Measurements from ENCODE around the gene OGT.
"Not testable (repeated sequence)": the region's sequence is repeated elsewhere in the genome, so short reads cannot be mapped to it uniquely, and the experiment has no call there.

OGT gene

DNA sequence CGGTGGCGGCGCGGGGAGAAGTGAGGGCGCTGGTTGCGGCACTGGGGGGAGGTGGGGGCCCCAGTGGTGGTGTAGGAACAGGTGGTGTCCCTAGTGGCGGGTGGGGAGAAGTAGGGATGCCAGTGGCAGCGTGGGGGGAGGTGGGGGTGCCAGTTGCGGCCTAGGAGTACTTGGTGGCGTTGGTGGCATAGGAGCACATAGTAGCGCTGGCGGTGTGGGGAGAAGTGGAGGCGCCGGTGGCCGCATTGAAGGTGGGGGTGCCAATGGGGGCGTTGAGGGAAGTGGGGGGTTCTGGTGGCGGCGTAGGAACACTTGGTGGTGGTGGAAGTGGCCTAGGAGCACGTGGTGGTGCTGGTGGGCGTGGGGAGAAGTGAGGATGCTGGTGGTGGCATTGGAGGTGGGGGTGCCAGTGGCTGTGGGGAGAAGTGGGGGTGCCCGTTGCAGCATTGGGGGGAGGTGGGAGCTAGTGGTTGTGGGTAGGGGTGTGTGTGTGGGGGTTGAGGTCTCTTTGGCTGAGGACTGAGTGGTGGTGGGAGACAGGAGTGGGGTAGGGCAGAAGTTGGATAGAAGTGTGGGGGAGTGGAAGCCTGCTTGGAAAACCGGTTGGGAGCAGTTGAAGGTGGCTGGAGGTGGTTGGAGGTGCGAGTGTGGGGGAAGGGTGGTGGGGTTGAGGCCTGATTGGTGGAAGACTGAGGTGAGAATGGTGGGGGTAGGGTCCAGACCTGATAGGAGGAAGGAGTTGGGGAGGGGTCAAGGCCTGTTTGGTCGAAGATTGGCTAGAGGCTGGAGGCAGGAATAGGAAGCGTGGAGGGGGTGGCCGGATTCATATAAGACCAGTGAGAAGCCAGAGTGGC lies 46.5 kb downstream of the OGT start:
- peak in 1 of 10 donors; percentile 39 for DNase-seq
- intact Hi-C loops (cut with DNase I) = no loop called here

DNA sequence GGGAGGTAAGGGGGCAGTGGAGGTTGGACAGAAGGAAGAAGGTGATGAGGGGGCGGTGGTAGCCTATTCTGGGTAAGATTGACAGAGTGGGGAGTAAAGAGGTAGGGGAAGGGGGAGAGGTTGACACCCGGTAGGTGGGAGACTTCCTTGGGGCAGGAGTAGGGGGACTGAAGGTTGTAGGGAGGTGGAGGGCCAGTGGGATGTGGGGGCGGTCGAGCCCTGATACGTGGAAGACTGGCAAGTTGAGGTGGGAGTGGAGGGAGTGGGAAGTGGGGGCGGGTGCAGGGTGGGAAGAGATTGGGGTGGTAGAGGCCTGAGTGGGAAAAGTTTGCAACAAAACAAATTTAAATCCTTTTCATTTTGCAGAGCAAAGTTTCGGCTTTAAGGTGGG lies 47.1 kb downstream of the OGT start:
- intact Hi-C loops (cut with DNase I) = no loop called here

DNA sequence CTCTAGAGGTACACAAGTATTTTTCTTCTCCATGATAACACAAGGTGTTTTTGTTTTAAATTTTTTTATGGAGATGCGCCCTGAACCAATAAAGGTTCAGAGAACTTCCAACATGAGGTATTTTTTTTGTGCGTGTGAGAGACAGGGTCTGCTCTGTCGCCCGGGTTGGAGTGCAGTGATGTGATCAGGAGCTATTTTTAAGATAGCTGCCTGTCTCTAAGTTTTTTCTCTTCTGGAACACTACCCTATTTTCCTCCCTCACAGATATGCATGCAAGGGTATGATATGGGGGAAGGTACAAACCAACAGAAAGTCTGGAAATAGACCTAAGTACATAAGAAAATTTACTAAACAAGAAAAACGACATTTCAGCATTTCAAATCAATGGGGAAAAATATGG lies 48.3 kb downstream of the OGT start:
- no peak for DNase-seq
- intact Hi-C loops (cut with DNase I) = no loop called here

More for the DNA sequence above, 47.1 kb downstream of the OGT start:
- DNase-seq = no peak

- intact Hi-C loops (cut with DNase I) = no loop called here
- DNase-seq = no peak
These were observed 54.0 kb downstream of the OGT start for GRCh38 chrX:71586929-71587328.

GRCh38 chrX:71593210-71593609 lies 60.3 kb downstream of the OGT start:
- DNase-seq; intact Hi-C loops (cut with DNase I): not testable (repeated sequence)

- intact Hi-C loops (cut with DNase I) = no loop called here
- no peak for DNase-seq
These were observed 67.1 kb downstream of the OGT start for GRCh38 chrX:71599965-71600364.

DNA sequence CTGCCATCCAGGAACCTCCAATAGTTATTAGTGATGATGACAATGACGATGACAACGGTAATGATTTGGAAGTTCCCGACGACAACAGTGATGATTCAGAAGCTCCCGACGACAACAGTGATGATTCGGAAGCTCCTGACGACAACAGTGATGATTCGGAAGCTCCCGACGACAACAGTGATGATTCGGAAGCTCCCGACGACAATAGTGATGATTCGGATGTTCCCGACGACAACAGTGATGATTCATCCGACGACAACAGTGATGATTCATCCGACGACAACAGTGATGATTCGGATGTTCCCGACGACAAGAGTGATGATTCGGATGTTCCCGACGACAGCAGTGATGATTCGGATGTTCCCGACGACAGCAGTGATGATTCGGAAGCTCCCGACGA lies 70.7 kb downstream of the OGT start:
- DNase-seq = no peak
- intact Hi-C loops (cut with DNase I) = no loop called here

- DNase-seq = no peak
- intact Hi-C loops (cut with DNase I) = no loop called here
These were observed 71.2 kb downstream of the OGT start for GRCh38 chrX:71604141-71604540.

DNA sequence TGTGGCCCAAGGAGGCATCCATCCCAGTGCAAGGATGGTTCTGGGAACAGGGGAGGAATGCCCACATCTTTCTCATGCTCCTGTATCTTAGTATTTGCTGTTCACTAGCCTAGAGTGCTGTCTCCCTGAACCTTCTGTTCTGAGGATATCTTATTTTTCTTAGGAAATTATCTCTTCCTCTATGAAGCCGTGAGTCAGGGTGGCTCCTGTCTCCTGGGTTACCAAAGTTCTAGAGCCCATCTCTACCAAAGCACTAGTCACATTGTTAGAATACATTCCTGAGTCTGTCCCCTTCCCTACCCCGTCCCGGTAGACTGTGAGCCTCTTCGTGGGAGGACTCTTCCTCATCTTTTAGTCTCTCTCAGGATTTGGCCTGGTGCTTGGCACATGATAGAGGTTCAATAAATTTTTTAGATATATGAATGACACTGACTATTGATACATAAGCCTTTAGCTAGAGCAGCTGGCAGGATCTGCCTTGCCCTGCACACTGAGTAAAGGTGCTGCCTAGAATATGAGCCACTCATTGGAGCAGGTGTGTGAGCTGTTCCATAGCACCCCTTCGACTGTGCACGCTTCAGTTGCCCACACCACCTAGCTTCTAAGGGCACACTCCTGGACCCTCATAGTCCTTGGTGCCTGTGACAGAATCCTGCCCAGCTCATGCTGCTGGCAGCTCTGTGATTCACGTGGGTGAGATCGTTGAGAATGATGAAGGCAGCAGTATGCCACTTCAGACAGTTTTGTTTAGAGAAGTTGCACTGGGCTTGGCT lies 72.1 kb downstream of the OGT start:
- intact Hi-C loops (cut with DNase I) = no loop called here
- no peak for DNase-seq

DNA sequence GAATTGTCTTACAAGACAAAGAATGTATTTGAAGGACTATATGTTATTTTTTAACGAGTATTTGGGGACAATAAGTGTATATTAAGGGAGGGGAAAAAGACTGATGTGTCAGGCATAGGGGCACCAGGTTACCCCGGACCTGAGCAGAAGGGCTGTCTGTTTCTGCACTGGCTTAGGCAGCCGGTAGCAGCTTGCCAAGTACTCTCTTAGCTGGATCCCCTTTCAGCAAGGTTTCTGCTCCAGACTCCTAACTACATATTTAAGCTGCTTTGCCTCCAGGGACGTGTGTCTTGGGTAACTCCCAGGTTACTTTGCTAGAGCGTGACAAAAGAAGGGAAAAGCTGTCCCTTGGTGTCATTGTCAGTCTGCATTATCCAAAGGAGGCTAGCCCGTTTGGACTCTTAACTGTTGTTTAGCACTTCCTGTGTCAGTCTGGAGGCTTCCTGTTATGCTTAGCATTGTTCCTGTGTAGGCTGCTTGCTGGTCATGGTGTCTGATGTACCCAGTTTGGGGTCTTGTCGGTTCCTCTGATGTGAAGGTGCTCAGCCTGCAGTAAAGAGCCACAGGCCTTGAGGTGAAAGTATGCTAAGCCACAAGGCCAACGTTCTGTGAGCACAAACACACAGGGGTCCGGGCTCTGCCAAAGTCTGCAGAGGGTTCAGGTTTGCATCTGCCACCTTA lies 73.8 kb downstream of the OGT start:
- DNase-seq = no peak
- intact Hi-C loops (cut with DNase I) = no loop called here

DNA sequence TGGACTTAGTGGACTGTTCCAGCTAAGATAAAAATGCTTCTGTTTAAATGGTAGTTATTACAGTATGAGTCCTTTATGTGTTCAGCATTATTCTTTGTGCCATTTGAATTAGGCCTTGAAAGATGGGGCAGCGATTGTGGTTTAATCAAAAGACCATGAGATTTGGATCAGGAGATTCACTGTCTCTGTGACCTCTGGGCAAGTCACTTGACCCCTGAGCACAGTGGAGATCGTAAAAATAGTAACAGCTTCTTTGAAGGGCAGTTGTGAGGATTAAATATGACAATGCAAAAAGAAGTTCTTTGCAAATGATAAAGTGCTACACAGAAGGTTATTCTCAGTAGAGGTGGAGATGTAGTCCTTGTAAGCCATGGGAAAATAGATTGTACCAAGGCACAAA lies 74.6 kb downstream of the OGT start:
- no peak for DNase-seq

GRCh38 chrX:71609095-71609750 lies 76.3 kb downstream of the OGT start:
- intact Hi-C loops (cut with DNase I) = no loop called here
- no peak for DNase-seq

More for the DNA sequence above, 74.6 kb downstream of the OGT start:
- intact Hi-C loops (cut with DNase I) = no loop called here

DNA sequence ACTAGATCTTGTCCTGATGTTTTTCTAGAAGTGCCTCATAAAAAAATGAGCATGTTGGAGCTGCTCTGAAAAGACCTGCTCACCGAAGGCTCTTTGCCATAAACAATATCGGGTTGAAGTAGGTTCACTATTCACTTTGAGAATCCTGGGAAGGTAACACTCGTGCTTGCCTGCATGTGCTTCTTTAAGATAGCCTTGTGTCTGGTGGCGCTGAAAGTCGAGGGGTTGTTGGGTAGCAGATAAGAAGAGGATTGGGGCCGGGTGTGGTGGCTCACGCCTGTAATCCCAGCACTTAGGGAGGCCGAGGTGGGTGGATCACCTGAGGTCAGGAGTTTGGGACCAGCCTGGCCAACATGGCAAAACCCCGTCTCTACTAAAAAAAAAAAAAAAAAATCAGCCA lies 78.8 kb downstream of the OGT start:
- DNase-seq; intact Hi-C loops (cut with DNase I): not testable (repeated sequence)

DNA sequence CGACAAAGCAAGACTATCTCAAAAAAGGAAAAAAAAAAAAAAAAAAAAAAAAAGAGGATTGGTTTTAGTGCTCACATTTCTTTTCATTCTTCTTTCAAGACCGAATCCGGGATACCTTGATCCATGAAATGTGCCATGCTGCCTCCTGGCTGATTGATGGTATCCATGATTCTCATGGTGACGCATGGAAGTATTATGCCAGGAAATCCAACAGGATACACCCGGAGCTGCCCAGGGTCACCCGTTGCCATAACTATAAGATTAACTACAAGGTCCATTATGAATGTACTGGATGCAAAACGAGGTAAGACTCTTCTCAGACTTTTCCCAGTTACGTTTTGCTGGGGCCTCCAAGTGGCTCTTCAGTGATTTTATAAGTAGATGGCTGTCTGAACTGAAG lies 79.4 kb downstream of the OGT start:
- no peak for DNase-seq
- intact Hi-C loops (cut with DNase I) = no loop called here

DNA sequence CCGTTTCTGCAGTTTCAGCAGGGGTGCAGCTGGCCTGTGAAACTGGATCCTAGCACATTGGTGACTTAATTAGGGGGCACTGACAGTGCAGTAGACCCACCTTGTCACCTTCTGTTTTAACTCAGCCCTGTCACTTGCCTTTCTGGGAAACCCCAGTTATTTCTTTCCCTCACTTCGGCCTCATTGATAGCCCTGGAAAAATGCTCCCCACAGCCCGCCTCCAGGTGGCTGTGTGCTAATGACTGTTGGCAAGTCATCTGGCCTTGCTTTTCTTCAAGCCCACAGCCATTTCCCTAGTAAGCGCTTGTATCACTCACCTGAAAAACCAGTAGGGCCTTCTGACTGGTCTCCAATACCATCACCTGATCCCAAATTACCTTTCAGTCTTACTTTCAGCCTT lies 82.2 kb downstream of the OGT start:
- intact Hi-C loops (cut with DNase I) = no loop called here
- DNase-seq = no peak

DNA sequence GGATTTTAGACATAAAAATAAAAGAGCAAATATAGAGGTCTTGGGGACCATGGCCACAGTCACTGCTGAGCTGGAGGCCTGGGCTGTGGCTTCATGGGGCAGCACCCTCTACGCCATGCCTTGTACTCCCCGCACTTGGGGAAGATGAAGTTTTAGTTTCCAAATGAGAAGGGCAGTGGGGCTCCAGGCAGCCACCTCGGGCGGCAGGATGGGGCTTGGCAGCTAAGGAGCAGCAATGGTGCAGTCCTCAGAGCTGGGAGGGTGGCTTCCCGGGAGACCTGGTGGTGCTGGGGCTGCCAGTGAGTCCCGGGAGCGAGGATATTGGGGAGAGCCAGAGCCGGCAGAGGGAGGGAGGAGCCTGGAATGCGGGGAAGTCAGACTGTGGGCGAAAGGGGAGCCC lies 83.0 kb downstream of the OGT start:
- no peak for DNase-seq
- intact Hi-C loops (cut with DNase I) = no loop called here

- intact Hi-C loops (cut with DNase I) = no loop called here
- DNase-seq = peak in 1 of 10 donors; percentile 77
These were observed 84.0 kb downstream of the OGT start for GRCh38 chrX:71616672-71617529.

DNA sequence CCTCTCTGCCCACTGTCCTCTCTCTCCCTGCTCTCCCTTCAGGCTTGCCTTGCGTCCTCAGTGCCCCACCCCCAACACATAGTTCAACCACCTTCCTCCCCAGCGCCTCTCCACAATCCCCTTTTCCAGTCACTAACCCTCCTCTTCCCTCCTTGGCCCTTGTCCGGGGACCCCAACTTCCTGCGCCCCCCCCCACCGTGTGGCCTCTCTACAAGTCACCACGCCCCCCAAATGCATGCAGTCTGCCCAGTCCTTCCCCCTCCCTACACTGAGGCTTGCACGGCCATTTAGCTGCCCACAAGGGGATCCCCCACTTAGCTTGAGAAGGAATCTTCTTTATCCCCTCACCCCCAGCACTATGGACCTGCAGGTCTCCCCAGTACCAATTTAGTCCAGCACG lies 84.8 kb downstream of the OGT start:
- DNase-seq = no peak
- intact Hi-C loops (cut with DNase I) = no loop called here

DNA sequence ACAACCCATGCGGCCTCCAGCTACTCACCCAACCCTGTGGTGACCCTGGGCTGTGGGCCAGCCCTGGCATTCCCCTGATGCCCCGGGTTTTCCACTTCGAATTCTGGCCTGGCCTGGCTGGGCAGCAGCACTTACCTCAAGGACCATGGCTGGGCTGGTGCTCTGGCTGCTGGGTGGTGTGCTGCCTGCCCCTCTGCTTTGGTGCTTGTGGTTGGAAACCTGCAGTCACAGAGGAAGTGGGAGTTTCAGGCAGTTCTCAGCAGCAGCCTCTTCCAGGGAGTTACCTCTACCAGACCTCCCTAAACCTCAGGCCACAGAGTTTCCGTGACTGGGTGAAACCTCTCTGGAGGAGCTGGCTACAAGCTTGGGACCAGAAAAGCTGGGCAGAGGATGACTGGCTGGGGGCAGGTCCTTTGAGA lies 85.4 kb downstream of the OGT start, which contains the start of gene CXCR3:
TSS of gene CXCR3 (minus strand) at position 209 of the 419 bp plus-strand sequence. CDS start at position 147, 62 bp downstream.
- intact Hi-C loops (cut with DNase I) = no loop called here
- no peak for DNase-seq

GRCh38 chrX:71618787-71619186 lies 85.9 kb downstream of the OGT start:
- DNase-seq = no peak
- intact Hi-C loops (cut with DNase I) = no loop called here

Data from posterior cingulate gyrus (tissue), 11 donors.